ENCODE measurements around the gene ABCC11. TPM values are rescaled to one million over a fixed set of nuclear protein-coding genes. Genes with fewer than 3 reads are reported as not detected.

Gene ABCC11
- total and polyA plus RNA-seq, 2 of the 13 experiments (the other 11 are each of a cell fraction or from before 2014, with no cell fraction given), result 1.0 to 1.4 TPM

DNA sequence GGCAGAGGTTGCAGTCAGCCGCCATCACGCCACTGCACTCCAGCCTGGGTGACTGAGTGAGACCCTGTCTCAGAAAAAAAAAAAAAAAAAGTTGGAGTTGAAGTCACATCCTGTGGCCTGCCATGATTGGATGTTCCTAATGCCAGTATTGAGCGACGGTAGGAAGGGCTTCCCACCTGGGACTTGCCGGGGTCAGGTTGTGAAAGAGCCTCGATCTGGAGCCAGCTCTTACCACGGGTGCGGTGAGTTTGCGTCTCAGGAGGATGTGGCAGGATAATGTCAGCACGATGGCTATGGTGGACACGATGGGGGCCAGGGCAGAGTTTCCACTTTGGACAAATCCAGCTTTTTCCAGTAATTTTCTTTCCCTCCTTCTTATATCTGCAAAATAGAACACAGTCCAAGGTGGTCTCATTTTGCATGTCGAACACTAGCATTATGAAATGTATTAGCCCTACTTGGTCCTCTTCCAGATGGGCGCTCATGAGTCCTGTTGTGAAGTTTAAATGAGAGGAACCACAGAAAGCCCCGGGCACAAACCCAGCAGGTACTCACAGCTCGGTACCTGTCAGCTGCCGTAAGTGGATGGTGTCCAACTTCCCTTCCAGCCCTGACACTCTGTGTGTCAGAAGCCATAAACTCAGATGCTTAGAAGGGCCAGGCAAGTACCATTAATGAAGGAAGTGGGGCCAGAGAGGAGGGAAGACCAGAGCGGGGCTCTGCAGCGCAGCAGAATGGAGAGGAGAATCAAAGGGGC lies 113.7 kb downstream of the ABCC11 start (continued):
- TF ChIP-seq CENPT (CRISPR knock-in tag; IDR thresholded peaks at IDR 0.05; ENCODE audit: low read depth) (no peak), ZNF503 (CRISPR knock-in tag; IDR thresholded peaks at IDR 0.05) (no peak), RFX5 (IDR thresholded peaks at IDR 0.05; ENCODE audit: low read depth, low read length) (no peak), ZFY (CRISPR knock-in tag; IDR thresholded peaks at IDR 0.05) (no peak), E2F1 (CRISPR knock-in tag; IDR thresholded peaks at IDR 0.05) (no peak)

- no peak for TF ChIP-seq MNT (IDR thresholded peaks at IDR 0.05)
- POLR2A ChIA-PET, result no interaction called here
- no peak overlapping the region for H3K9ac ChIP-seq (ENCODE audit: insufficient read depth, low read depth, low read length)
- H3K27me3 ChIP-seq (ENCODE audit: control insufficient read depth in 1 of 2, insufficient read depth in 2 of 2, low read length in 2 of 2), result no peaks in the 10 kb centered on the region
- DNase-seq (ENCODE audit: low spot score) (no peak), FAIRE-seq (no peak), ATAC-seq (no peak)
- intact Hi-C loops (cut with micrococcal nuclease; ENCODE audit: unreplicated experiment), result no loop called here
- 24% methylated on average over 3 of the region's 3 CpGs for WGBS (ENCODE audit: low lambda C conversion rate)
- H2AFZ ChIP-seq (ENCODE audit: low read length), result no peak overlapping the region
- no peak overlapping the region for H3K27ac ChIP-seq (ENCODE audit: extremely low read length, insufficient read depth, low read length)
- in situ Hi-C loops (cut with HindIII; ENCODE audit: extremely low pct_ligation_motif_present, low pct_unique_long_range_greater_than_20kb), result no loop called here
- no peaks in the 10 kb centered on the region for H4K20me1 ChIP-seq (ENCODE audit: insufficient read depth, low read length)
- H3K4me1 ChIP-seq (ENCODE audit: insufficient read depth, low read length), result peaks cover 8% of the 10 kb centered on the region; the same call in 1 of the 2 replicates
- CTCF ChIA-PET (ENCODE audit: low intra/inter-chr PET ratio, low total read pairs), result no interaction called here
- H3K36me3 ChIP-seq (replicated peaks in 1 of 2; ENCODE audit: control insufficient read depth in 1 of 2, insufficient read depth in 2 of 2, low read length in 2 of 2), result no peaks in the 10 kb centered on the region
- no peak overlapping the region for H3K4me2 ChIP-seq (ENCODE audit: low read depth, low read length)
- H3K79me2 ChIP-seq (ENCODE audit: insufficient read depth, low read length), result no peaks in the 10 kb centered on the region
- H3K4me3 ChIP-seq (replicated peaks in 1 of 3; ENCODE audit: insufficient read depth in 1 of 3, low read depth in 2 of 3, low read length in 3 of 3), result no peak overlapping the region
- no TSS peak for BruUV-seq (replicated peaks)
- H3K9me3 ChIP-seq (ENCODE audit: low read length), result no peaks in the 10 kb centered on the region
These were observed 114.6 kb downstream of the ABCC11 start for GRCh38 chr16:48132696-48133095.

Measured in HepG2 (cell line).